K562 (cell line): ENCODE measurements around the gene PLAC1. TPM values are rescaled to one million over a fixed set of nuclear protein-coding genes. Genes with fewer than 3 reads are reported as not detected.

Experiments
- ATAC-seq: fragments of 200-7000 bp; cut with Tn5 transposase; 3 replicates; pipeline ENCODE4 v1.9.1; 2020; ENCODE audit warnings: moderate library complexity
- BruUV-seq: library from RNA; stranded (reverse); fragments of 400-500 nt; replicated peaks from 2 replicates; lab custom pipeline; 2021; lab: Mats Ljungman, UMichigan
- CTCF ChIA-PET: fragments of 300-600 bp; formaldehyde crosslinking; extraction: SDS; loops from one replicate; lab custom pipeline; 2021; ENCODE audit warnings: low intra/inter-chr PET ratio; lab: Yijun Ruan, JAX
- POLR2A ChIA-PET: fragments of 300-600, 350-650 bp; sonication (Branson Sonifier 250); formaldehyde crosslinking; extraction: SDS; loops from one replicate; lab custom pipeline; 2021; ENCODE audit warnings: antibody characterized with exemption, inconsistent platforms; lab: Yijun Ruan, JAX
- DNase-seq, 4 experiments: peaks; one replicate each; pipeline versions ENCODE4 v3.0.0 to v3.0.0-alpha.2; 2011 to 2018; ENCODE audit warnings: low spot score in 3 of 4, mixed read lengths in 3 of 4; ENCODE audit errors: extremely low read depth in 1 of 4
- FAIRE-seq: peaks from 2 replicates; lab custom pipeline; 2011; peaks lifted over from hg19 to GRCh38; lab: Jason Lieb, UNC
- H2AFZ ChIP-seq: 2 replicates; pipeline ENCODE4 v1.6.0; 2011; ENCODE audit warnings: low read depth, low read length, control low read depth, inconsistent platforms
- H3K27ac ChIP-seq: fragments of 200-600 bp; 3 replicates; pipeline ENCODE4 v1.8.0; 2011; ENCODE audit warnings: low read depth, mild to moderate bottlenecking, control low read depth, inconsistent platforms, low read length, moderate library complexity, mixed read lengths; ENCODE audit errors: extremely low read depth
- H3K27me3 ChIP-seq, 2 experiments: fragments of 300-600 bp in 1 of 2; 2 replicates in 1 of 2; 3 replicates in 1 of 2; pipeline versions ENCODE4 v1.6.0 to v1.8.0; 2011; ENCODE audit warnings: inconsistent platforms in 2 of 2, low read length in 2 of 2, mild to moderate bottlenecking in 1 of 2, mixed read lengths in 1 of 2, moderate library complexity in 1 of 2; ENCODE audit not compliant: control insufficient read depth in 2 of 2, insufficient read depth in 2 of 2
- H3K36me3 ChIP-seq: fragments of 300-600 bp; 3 replicates; pipeline ENCODE4 v1.8.0; 2011; ENCODE audit warnings: mild to moderate bottlenecking, low read length, inconsistent platforms; ENCODE audit not compliant: control insufficient read depth, insufficient read depth
- H3K4me1 ChIP-seq, 2 experiments: fragments of 200-600 bp in 1 of 2; replicated peaks in 1 of 2; 2 replicates in 1 of 2; 3 replicates in 1 of 2; pipeline versions ENCODE4 v1.5.1 to v1.8.0; 2011; ENCODE audit warnings: inconsistent platforms in 2 of 2, low read length in 2 of 2, mild to moderate bottlenecking in 1 of 2, mixed read lengths in 1 of 2, moderate library complexity in 1 of 2; ENCODE audit not compliant: control insufficient read depth in 2 of 2, insufficient read depth in 2 of 2
- H3K4me2 ChIP-seq: 2 replicates; pipeline ENCODE4 v1.6.1; 2011; ENCODE audit warnings: low read length, control low read depth, inconsistent platforms, mixed read lengths; ENCODE audit not compliant: insufficient read depth
- H3K4me3 ChIP-seq: fragments of 200-600 bp; sonication (generic), shearing (Covaris generic); 2 replicates; pipeline ENCODE4 v1.5.1; 2016; ENCODE audit warnings: control low read depth, inconsistent platforms
- H3K79me2 ChIP-seq: fragments of 200-600 bp; 3 replicates; pipeline ENCODE4 v1.8.0; 2011; ENCODE audit warnings: low read length, inconsistent platforms; ENCODE audit not compliant: control insufficient read depth, insufficient read depth
- H3K9ac ChIP-seq, 2 experiments: 2 replicates each; pipeline versions ENCODE4 v1.6.0 to v1.6.1; 2011; ENCODE audit warnings: low read depth in 2 of 2, low read length in 2 of 2, control low read depth in 1 of 2, inconsistent platforms in 1 of 2, mild to moderate bottlenecking in 1 of 2, mixed read lengths in 1 of 2; ENCODE audit not compliant: insufficient read depth in 1 of 2
- H3K9me1 ChIP-seq: one replicate; pipeline ENCODE4 v1.6.0; 2011; ENCODE audit warnings: inconsistent platforms, mild to moderate bottlenecking, low read length, moderate library complexity; ENCODE audit not compliant: control insufficient read depth, insufficient read depth
- H3K9me3 ChIP-seq: replicated peaks from 2 replicates; pipeline ENCODE4 v1.5.1; 2011; ENCODE audit warnings: low read depth, low read length, inconsistent platforms; ENCODE audit not compliant: control insufficient read depth, insufficient read depth
- H4K20me1 ChIP-seq: replicated peaks from 2 replicates; pipeline ENCODE4 v1.6.1; 2011; ENCODE audit warnings: low read length, inconsistent platforms, mixed read lengths; ENCODE audit not compliant: control insufficient read depth, insufficient read depth
- CHD2 ChIP-seq: IDR thresholded peaks from 2 replicates; pipeline ENCODE4 v1.6.1; 2011; ENCODE audit warnings: low read depth, low read length
- SMAD4 ChIP-seq: fragments of 250-450 bp; sonication (Bioruptor Pico); conservative IDR thresholded peaks from 2 replicates; pipeline ENCODE4 v1.8.0; 2021; ENCODE audit warnings: inconsistent platforms, mild to moderate bottlenecking, moderate library complexity
- SMARCB1 ChIP-seq: IDR thresholded peaks from 2 replicates; pipeline ENCODE4 v1.6.1; 2011; ENCODE audit warnings: improper control_type of control experiment, low read depth; ENCODE audit not compliant: insufficient read length
- SUPT5H ChIP-seq: fragments of 450-650 bp; IDR thresholded peaks from 2 replicates; pipeline ENCODE4 v1.6.1; 2016
- TAF15 ChIP-seq: fragments of 200-400 bp; formaldehyde crosslinking; IDR thresholded peaks from 2 replicates; pipeline ENCODE4 v1.6.1; 2017; ENCODE audit warnings: mild to moderate bottlenecking, low read depth, low read length, moderate library complexity
- TCFL5 ChIP-seq: fragments of 250-450 bp; sonication (Bioruptor Pico); conservative IDR thresholded peaks from 2 replicates; pipeline ENCODE4 v1.6.1; 2021; ENCODE audit warnings: mild to moderate bottlenecking, moderate library complexity, matching md5 sums
- ZBTB7A ChIP-seq: IDR thresholded peaks from 2 replicates; pipeline ENCODE4 v1.6.1; 2011; ENCODE audit warnings: low read depth, mild to moderate bottlenecking, low read length, moderate library complexity, borderline replicate concordance; ENCODE audit not compliant: control insufficient read depth
- ZNF766 ChIP-seq: fragments of 200-800 bp; sonication (Bioruptor generic); conservative IDR thresholded peaks from 2 replicates; pipeline ENCODE4 v1.6.1; 2016; ENCODE audit warnings: missing genetic modification characterization, missing compliant biosample characterization
- ZNF778 ChIP-seq: fragments of 450-650 bp; formaldehyde crosslinking; IDR thresholded peaks from 2 replicates; pipeline ENCODE4 v1.4.0; 2020; ENCODE audit warnings: mild to moderate bottlenecking, moderate library complexity
- WGBS: fragments of 100-300 bp; shearing (Covaris generic); methylation state at CpG from one replicate; pipeline ENCODE4 v1.1.6; 2016; ENCODE audit warnings: low coverage, mixed read lengths; ENCODE audit not compliant: insufficient coverage; ENCODE audit errors: missing lambda C conversion rate; 5-methylcytosine and 5-hydroxymethylcytosine counted together
- in situ Hi-C: fragments of 300-500 bp; cut with MboI; formaldehyde crosslinking; loops from 4 replicates; pipeline ENCODE4 v1.15.0; 2018; ENCODE audit warnings: inconsistent platforms, mixed read lengths
- intact Hi-C: fragments of 100-400 bp; cut with micrococcal nuclease; formaldehyde crosslinking; loops from 2 replicates; pipeline ENCODE4 v1.14.2; 2022
- polyA plus RNA-seq, 8 experiments: library from polyadenylated mRNA; depleted of rRNA in 4 of 8; stranded (reverse) in 5 of 8; unstranded in 3 of 8; fragments of >200 nt; fragmentation: Nextera tagmentation in 2 of 8; fragmentation: Illumina TruSeq in 1 of 8; extraction: Ambion mirVana in 2 of 8; extraction: Trizol in 1 of 8; gene quantifications; 2 replicates each; pipeline versions ENCODE4 v1.2.1 to v1.2.3, GENCODE V29; 2011 to 2014; ENCODE audit warnings: inconsistent platforms in 1 of 8, missing spikeins in 1 of 8
- total RNA-seq, 7 experiments: library from RNA; depleted of rRNA in 6 of 7; stranded (reverse); fragments of >200 nt in 6 of 7; fragmentation: Illumina TruSeq in 2 of 7; extraction: Trizol in 2 of 7; gene quantifications; 2 replicates each; pipeline versions ENCODE4 v1.2.1 to v1.2.3, GENCODE V29; 2011 to 2021; ENCODE audit warnings: low replicate concordance in 1 of 7

The PLAC1 gene
- total and polyA plus RNA-seq, 9 of the 15 experiments (the other 6 are each of a cell fraction or from before 2014, with no cell fraction given), result 0.82 to 9.1 (median 1.7) TPM

DNA sequence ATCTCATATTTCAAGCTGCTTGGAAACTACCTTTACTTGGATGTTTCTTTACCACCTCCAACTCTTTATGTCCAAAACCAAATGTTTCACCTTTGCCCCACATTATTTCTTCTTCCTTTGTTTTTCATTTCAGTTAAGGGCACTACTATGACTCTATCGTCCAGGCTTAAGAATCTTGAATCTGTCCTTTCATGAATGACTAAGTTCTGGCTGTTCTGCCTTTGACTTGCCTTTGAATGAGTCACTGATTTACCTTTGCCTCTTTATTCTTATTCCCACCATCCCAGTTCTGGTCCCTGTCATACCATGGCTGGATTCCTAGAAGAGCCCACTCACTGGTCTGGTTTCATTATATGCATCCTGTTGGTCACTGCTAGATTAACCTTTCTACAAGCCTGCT lies 30.6 kb upstream of the PLAC1 start:
- H3K27me3 ChIP-seq, result no peaks in the 10 kb centered on the region; a peak in 1 of 5 replicates

DNA sequence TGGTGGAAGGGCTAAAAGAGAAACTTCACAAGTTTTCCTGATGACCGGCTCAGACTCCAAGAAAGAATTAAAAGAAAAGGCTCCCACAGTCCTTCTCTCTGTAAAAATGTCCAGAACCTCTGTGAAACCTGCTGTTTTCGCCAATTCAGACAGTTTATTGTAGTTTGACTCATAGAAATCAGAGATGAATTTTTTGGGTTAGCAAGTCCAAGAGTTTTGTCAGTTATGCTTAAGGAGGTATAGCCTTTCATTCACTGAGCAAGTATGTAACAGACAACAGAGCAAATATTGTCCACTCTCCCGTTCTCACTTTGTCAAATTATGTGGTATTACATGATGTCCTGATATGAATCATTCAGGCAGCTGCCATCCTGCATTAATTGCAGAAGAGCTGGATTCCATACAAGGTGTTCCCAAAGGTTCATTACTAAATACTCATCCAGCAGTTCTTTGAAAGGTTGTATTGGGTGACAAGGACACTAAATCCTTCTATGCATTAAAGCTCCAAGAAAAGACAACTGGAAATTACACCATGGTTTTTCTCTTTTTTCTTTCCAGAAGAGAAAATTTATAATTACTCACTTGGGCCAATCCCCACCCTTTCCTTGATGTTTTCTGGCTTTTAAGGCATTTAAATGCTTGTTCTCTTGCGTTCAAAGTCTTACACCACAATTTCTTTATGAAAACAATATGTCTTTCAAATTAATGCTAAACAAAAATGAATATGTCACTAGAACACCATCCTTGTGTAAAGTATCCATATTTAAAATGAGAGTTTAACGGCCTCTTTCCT lies 30.0 kb upstream of the PLAC1 start:
- in situ Hi-C loops (no loop called here), intact Hi-C loops (no loop called here)
- no peaks in the 10 kb centered on the region for H3K79me2 ChIP-seq
- FAIRE-seq, result no peak
- H3K4me2 ChIP-seq, result no peak overlapping the region
- no peaks in the 10 kb centered on the region for H3K9me1 ChIP-seq
- CTCF ChIA-PET, result no interaction called here
- H3K4me3 ChIP-seq, result no peak overlapping the region
- no peaks in the 10 kb centered on the region for H3K36me3 ChIP-seq
- no TSS peak for BruUV-seq
- no peaks in the 10 kb centered on the region for H3K9me3 ChIP-seq
- POLR2A ChIA-PET, result no interaction called here
- ATAC-seq, result no peak
- DNase-seq, result no peak
- no peak for TF ChIP-seq SMARCB1
- TF ChIP-seq ZNF766 (CRISPR knock-in tag), result no peak
- TF ChIP-seq ZBTB7A, result no peak
- TF ChIP-seq SUPT5H, result no peak
- TF ChIP-seq TAF15, result no peak
- no peak for TF ChIP-seq TCFL5 (CRISPR knock-in tag)
- TF ChIP-seq SMAD4 (CRISPR knock-in tag), result no peak
- TF ChIP-seq ZNF778 (CRISPR knock-in tag), result no peak
- TF ChIP-seq, all 486 proteins: peak for 0
- Histone ChIP-seq H3K4me1 (no peaks in the 10 kb centered on the region), H3K9ac (no peak overlapping the region), H3K27ac (no peak overlapping the region), H3K27me3 (no peaks in the 10 kb centered on the region; a peak in 1 of 5 replicates), H2AFZ (no peak overlapping the region), H4K20me1 (no peaks in the 10 kb centered on the region)
- 10% methylated on average over 5 of the region's 5 CpGs for WGBS

More for the DNA sequence above, 30.6 kb upstream of the PLAC1 start:
- H4K20me1 ChIP-seq, result no peaks in the 10 kb centered on the region
- no TSS peak for BruUV-seq
- no peak for DNase-seq
- H3K9me1 ChIP-seq, result no peaks in the 10 kb centered on the region
- H3K9ac ChIP-seq, result no peak overlapping the region
- no peak overlapping the region for H3K4me3 ChIP-seq
- 25% methylated on average over 1 of the region's 1 CpG for WGBS
- H3K27ac ChIP-seq, result no peak overlapping the region
- intact Hi-C loops (no loop called here), in situ Hi-C loops (no loop called here)
- CTCF ChIA-PET, result no interaction called here
- ATAC-seq, result no peak
- no peaks in the 10 kb centered on the region for H3K4me1 ChIP-seq
- no peak for TF ChIP-seq CHD2
- POLR2A ChIA-PET, result no interaction called here
- H3K4me2 ChIP-seq, result no peak overlapping the region
- H3K36me3 ChIP-seq, result no peaks in the 10 kb centered on the region
- FAIRE-seq, result no peak
- H2AFZ ChIP-seq, result no peak overlapping the region
- H3K9me3 ChIP-seq, result no peaks in the 10 kb centered on the region
- no peaks in the 10 kb centered on the region for H3K79me2 ChIP-seq
